Esophagus mucosa (tissue), 1 donor: ENCODE measurements around the gene EMP1. TPM values are rescaled to one million over a fixed set of nuclear protein-coding genes. Genes with fewer than 3 reads are reported as not detected.
"Not testable (repeated sequence)": the region's sequence is repeated elsewhere in the genome, so short reads cannot be mapped to it uniquely, and the experiment has no call there.

Experiments
- ATAC-seq: fragments of 200-7000 bp; cut with Tn5 transposase; one replicate; pipeline ENCODE4 v1.9.1; 2020
- total RNA-seq: library from RNA; stranded (reverse); gene quantifications from one replicate; pipeline ENCODE4 v1.2.4, GENCODE V29; 2023
- donor health status: DM: yes; HTN: yes; CAD: no.

Gene EMP1
- total RNA-seq, 1 donor from 2014 or later, result 1,972 TPM

DNA sequence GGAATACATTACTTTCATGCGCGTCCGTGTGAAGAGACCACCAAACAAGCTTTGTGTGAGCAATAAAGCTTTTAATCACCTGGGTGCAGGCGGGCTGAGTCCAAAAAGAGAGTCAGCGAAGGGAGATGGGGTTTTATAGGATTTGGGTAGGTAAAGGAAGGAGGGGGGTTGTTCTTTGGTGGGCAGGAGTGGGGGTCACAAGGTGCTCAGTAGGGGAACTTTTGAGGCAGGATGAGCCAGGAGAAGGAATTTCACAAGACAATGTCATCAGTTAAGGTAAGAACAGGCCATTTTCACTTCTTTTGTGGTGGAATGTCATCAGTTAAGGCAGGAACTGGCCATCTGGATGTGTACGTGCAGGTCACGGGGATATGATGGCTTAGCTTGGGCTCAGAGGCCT lies 63.1 kb downstream of the EMP1 start:
- not testable (repeated sequence) for ATAC-seq

- ATAC-seq, result not testable (repeated sequence)
Measured at GRCh38 chr12:13267826-13268225, 71.3 kb downstream of the EMP1 start.

DNA sequence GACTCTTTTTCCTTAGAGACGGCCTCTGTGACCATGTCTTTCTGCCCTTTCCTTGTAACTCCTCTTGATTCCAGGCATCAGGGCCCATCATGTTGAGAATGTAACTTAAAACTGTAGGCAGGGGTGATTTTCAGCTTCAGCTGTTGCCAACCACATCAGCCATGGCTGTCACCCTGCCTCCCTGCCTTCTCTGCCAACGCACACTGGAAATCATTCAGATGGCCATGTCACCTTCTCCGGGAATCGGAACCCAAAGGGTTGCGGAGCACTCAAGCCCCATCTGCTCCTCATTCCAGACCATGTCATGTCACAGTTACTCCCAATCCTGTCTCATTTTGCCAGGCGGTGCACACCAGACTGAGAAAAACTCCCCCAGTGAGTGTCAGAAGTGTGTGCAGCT lies 72.1 kb downstream of the EMP1 start:
- no peak for ATAC-seq

Other genes with a start within 250 kb of the EMP1 start
- gene GPRC5D, start 244.6 kb upstream of the EMP1 start, total RNA-seq, result not detected
- gene HEBP1, start 196.5 kb upstream of the EMP1 start, total RNA-seq, result 24.5 TPM
- gene FAM234B, start 152.3 kb upstream of the EMP1 start, total RNA-seq, result 2.4 TPM
- gene GSG1, start 93.1 kb upstream of the EMP1 start, total RNA-seq, result not detected